SU-DHL-6 (cell line): ENCODE results near the gene PLEKHF1.

Experiments
- EZH2phosphoT487 ChIP-seq: fragments of 200-600 bp; sonication (generic), shearing (Covaris generic); conservative IDR thresholded peaks from 2 replicates; pipeline ENCODE4 v1.6.1; 2018; ENCODE audit warnings: mild to moderate bottlenecking, antibody characterized with exemption, low read length, moderate library complexity, mixed read lengths
- TF ChIP-seq, protein P1 (sequence below): fragments of 200-600 bp; sonication (generic); IDR thresholded peaks from one replicate; pipeline ENCODE4 v1.5.1; 2017; ENCODE audit warnings: antibody characterized with exemption, mild to moderate bottlenecking, low read length, moderate library complexity; ENCODE audit not compliant: insufficient read depth, poor library complexity, severe bottlenecking

DNA sequence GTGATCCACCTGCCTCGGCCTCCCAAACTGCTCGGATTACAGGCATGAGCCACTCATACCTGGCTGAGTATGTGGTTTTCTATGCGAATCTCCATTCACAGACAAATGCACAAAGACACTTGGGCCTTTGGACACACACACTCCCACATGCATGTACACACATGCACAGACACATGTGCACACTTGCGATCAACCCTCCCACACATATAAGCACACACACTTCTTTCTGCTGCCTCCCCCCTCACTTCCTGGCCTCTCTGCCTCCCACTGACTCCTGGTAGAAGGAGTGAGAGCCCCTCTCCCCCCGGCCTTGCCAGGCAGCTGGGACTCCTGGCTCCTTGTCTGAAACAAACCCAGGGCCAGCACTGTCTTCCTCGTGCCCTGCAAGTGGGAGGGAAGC, 29.3 kb upstream of the PLEKHF1 start:
- TF ChIP-seq, protein P1, sequence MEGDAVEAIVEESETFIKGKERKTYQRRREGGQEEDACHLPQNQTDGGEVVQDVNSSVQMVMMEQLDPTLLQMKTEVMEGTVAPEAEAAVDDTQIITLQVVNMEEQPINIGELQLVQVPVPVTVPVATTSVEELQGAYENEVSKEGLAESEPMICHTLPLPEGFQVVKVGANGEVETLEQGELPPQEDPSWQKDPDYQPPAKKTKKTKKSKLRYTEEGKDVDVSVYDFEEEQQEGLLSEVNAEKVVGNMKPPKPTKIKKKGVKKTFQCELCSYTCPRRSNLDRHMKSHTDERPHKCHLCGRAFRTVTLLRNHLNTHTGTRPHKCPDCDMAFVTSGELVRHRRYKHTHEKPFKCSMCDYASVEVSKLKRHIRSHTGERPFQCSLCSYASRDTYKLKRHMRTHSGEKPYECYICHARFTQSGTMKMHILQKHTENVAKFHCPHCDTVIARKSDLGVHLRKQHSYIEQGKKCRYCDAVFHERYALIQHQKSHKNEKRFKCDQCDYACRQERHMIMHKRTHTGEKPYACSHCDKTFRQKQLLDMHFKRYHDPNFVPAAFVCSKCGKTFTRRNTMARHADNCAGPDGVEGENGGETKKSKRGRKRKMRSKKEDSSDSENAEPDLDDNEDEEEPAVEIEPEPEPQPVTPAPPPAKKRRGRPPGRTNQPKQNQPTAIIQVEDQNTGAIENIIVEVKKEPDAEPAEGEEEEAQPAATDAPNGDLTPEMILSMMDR = no peak
- no peak for TF ChIP-seq EZH2phosphoT487
